CD4-positive, alpha-beta T cell treated with Interleukin-21 for 1 hour (primary cell): Measurements from ENCODE around the gene TNRC6A.
"Not testable (repeated sequence)": the region's sequence is repeated elsewhere in the genome, so short reads cannot be mapped to it uniquely, and the experiment has no call there.

Source experiments
- DNase-seq: peaks from one replicate; pipeline ENCODE4 v3.0.0-alpha.2; 2020

TNRC6A gene

DNA sequence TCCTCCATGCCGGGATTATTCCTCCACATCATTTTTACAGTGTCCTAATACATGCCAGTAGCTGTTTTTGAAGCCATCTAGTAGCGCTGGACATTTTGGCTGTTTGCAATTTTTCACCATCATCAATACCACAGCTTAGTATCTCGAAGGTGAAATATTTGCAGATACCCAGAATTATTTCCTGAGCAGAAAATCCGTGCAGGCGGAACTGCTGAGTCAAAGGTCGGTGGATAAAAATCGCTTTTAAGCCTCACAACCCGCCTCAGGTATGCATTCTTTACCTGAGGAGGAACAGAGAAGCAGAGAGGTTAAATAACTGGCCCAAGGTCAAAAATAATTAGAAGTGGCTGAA is 584 bp upstream of the TNRC6A start:
- DNase-seq = no peak

DNA sequence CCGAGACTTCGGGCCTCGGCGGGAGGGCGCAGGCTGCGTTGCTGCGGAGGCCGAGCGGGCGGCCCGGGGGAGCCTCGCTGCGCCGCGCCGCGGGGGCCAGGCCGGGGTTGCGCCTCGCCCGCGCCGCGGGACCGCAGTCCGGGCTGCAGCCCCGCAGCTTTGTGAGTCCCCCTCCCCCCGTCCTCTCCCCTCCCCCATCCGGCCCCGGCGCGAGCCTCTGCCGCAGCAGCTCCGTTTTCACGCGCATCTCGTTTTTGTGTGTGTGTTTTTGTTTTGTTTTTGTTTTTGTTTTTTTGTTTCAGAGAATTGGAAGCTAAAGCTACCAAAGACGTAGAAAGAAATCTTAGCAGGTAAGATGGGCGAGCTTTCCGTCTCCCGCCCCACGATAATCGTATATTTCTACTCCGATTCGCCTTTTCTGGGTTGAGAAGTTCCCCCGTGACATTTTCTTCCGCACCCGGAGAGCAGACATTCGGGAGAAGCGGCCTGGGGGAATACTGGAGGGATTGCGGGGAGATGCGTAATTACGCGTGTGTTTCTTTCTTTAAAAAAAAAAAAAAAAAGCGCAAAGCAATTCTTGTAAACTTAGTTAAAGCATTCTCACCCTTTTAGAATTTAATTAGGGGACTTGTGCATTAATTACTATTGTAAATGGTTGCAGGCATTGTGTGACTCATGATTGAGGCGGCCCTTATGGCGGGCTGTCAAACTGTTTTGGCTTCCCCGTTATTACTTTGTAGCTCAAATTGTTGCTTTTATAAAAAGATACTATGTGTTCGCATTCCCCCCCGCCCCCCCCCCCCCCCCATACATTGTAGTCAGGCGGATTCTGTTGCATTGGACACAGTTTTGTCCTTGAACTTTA is 732 bp downstream of the TNRC6A start:
- peak; percentile 34 for DNase-seq

DNA sequence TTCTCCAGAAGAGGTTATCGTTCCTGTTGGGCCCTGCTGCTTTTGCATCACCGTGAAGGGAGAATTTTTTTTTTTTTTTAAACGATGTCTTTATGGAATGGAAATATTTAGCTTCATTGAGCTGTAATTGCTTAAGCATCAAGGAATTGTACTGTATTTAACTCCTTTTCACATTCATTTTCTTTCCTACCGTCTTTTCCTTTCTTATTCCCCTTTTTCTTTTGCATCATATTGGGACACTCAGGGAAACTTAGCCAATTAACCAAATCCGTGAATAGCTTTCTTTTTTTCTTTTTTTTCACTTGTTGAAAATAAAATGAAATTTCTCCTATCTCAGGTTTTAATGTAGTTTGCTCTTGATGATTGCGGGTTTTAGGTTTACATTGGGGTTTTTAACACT is 1.5 kb downstream of the TNRC6A start:
- no peak for DNase-seq

DNA sequence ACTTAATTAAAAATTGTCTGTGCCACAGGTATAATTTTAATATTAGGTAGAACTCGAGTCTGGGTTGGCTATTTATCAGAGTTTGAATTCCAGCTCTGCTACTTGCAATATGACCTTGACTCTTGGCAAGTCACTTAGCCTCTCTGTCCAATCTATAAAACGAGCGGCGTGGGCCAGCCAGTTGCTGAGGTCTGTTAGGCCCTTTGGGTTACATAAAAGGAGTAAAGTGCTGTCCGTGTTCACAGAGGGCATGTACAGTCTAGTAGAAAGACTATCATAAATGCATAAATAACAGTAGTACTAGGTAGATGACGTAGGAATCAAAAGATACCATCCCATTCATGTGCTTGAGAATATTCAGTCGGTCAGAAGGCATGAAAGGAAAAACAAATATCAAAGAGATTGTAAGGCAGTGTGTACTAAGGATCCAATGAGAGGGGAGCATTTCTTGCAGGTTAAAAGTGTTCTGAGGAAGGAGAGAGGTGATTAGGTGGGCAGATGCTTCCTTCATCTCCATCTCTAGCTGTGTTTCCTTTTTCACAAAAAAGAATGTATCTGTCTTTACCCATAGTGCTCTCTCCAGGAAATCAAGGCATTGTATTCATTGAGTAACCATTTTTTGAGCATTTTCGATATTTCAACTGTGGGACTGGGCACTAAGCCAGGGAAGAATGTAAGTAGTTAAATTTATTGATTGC is 2.4 kb downstream of the TNRC6A start:
- DNase-seq = no peak

DNA sequence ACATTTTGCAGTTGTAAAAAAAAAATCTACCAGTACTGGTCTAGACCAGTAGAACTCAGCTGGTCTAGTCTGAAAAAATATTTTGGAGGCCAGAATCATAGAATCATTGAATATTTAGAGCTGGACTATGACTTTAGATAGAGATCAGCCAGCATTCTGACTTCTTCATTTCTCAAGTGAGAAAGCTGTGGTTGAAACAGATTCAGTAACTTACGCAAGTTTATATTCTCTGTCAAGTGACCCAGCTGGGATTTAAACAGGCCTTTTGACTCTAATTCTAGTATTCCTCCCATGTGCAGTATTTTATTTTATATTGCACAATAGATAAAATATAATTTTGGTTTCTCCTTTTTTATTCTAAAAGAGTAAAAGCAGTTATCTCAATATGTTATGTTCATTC is 4.9 kb downstream of the TNRC6A start:
- DNase-seq = no peak

DNA sequence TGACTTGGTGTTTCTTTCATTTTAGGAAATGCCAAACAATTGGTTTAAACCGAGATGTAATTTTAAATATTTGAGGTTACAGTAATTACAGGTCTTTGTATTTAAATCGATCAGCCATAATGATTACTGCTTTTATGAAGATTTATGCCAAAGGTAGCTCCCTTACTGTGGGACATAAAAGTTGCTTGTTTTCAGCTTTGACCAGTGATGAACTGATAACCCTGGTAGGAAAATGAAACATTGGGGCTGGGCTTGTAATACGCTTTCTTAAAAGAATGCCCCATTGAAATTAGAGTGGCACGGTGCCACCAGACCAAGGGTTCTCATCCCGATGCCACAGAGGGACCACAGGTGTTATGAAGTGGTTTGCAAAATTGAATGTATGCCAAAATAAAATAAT is 7.3 kb downstream of the TNRC6A start:
- DNase-seq = no peak

DNA sequence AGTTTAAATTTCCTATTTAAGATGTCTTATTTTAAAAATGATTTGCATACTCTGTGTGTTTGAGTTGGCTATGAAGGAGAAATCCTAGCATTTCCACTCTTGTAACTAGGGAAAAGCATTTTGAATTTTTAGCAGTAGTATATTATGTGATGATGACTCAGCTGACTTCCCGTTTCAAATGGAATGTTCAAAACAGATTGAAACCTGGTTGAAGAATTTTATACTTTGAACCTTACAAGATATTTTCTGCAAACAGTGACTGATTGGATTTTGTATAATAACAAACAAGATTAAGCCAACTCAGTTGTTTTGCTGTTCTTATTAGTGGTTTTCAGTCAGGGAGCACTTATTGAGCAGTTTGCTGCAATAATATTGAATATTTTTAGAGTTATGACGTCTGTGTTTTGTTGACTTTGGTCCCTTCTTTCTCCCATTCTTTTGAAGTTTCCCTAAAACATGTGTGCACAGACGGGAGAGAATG is 8.0 kb downstream of the TNRC6A start:
- no peak for DNase-seq

DNA sequence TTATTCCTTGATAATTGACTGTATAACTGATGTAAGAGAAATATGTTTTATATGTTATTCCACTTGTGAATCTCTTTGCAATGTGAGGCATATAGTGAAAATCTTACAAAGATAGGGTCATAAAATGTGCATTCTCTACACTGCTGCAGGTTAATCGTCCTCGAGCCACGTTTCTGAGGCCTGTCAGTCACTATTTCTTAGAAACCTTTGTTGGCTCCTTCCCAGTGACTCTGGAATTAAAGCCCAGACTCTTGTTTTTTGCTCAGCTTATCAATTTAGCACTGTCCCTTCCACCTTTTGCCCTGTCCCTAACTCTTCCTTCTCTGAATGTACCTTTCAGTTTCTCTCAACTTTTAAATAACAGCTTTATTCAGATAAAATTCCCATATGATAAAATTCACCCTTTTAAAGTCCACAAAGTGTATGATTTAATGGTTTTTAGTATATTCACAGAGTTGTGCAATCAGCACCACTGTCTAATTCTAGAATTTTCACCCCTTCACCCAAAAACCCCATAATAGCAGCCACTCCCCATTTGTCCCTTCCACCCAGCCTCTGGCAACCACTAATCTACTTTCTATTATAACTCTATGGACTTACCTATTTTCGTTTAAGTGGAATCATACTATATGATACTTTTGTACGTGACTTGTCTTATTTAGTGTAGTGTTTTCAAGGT is 8.6 kb downstream of the TNRC6A start:
- DNase-seq = no peak

DNA sequence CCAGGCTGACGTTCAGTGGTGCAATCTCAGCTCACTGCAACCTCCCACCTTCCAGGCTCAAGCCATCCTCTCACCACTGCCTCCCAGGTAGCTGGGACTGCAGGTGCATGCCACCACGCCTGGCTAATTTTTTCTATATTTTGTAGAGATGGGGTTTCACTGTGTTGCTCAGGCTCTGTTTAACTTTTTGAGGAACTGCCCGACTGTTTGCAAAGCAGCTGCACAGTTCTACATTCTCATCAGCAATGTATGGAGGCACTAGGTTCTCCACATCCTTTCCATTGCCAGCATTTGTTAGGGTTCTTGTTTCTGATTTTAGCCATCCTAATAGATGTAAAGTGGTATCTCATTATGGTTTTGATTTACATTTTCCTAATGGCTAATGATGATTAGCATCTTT is 9.4 kb downstream of the TNRC6A start:
- DNase-seq = no peak

DNA sequence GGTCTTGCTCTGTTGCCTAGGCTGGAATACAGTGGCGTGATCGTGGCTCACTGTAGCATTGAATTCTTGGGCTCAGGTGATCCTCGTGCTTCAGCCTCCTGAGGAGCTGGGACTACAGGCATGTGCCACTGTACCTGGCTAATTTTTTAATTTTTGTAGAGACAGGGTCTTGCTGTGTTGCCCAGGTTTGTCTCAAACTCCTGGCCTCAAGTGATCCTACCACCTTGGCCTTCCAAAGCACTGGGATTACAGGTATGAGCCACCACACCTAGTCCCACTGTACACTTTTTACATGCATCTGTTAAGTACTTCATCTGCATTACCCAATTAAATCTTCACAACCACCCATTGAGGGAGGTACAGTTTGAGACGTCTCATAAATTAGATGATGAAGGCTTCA is 12.4 kb downstream of the TNRC6A start:
- DNase-seq = no peak

DNA sequence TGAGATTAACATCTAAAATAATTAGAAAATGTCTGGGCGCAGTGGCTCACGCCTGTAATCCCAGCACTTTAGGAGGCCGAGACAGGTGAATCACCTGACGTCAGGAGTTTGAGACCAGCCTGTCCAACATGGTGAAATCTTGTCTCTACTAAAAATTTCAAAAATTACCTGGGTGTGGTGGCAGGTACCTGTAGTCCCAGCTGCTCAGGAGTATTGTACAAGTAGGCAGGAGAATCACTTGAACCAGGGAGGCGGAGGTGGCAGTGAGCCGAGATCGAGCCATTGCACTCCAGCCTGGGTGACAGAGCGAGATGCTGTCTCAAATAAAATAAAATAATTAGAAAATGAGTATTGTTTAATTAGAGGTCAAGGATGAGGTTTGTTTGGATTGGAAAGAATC is 13.2 kb downstream of the TNRC6A start:
- DNase-seq = not testable (repeated sequence)

DNA sequence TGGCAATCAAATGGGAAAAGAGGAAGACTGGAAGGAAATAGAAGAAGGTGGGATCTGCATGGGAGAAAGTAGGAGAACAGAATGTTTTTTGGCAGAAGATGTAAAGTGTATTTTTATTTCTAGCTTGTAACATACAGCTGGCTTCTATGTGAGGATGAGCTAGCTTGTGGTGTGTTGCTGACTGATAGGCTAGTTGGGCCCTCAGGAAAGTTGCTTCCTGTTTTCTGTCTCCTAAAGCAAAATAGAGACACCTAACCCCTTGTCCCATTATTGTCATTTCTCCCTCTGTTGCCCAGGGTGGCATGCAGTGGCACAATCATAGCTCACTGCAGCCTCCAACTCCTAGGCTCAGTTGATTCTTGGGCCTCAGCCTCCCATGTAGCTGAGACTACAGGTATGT is 15.9 kb downstream of the TNRC6A start:
- DNase-seq = no peak

DNA sequence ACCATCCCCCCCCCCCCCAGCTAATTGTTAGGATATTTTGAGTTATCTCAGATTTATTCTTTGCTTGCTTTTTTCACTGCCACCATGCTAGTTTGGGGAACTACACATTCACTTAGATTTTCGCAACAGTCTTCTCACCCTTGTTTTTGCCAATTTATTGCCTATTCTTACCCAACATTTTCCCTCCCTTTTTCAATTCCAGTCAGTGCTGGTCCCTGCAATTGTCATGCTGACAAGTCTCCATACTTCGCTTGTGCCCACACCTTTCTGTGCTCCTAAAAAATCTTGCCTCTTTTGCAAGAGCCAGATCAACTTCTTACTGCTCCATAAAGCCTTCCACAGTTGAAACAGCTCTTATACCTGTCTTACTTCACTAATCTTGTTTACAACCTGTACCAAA is 16.3 kb downstream of the TNRC6A start:
- no peak for DNase-seq

DNA sequence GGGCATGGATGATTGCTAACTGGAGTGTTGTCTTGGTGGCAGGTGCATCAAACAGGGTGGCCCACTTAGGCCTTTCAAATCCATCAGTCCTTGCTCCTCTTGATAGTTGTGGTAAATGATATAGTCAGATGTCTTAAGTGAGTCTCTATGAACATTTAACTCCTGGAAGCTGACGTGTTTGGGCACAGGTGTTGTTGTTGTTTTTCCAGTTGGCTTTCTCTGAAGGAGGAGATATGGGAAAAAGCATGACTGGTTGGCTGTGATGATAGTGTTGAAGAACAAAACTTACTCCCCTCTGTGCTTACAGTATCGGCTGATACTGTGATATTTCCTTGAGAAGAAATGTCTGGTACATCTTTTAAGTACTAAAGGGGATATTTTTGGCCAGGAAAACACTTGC is 18.0 kb downstream of the TNRC6A start:
- DNase-seq = no peak

DNA sequence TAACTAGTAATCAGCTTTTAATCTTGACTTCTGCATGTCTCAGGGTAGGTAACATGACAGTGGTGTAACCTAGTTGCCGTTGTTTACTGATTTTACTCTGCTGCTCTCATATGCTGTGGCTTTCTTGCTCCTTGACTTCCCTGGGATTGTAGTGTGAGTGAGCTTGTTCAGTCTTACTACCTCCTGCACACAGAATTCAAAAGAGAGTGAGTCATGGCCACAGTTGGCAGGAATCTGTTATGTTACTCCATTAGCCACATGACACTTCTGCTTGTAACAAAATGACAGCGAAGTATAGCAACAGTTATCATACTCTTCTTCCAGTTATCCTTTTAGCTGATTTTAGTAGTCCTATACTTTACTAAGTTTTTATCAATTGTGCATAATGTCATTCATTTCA is 18.8 kb downstream of the TNRC6A start:
- no peak for DNase-seq

DNA sequence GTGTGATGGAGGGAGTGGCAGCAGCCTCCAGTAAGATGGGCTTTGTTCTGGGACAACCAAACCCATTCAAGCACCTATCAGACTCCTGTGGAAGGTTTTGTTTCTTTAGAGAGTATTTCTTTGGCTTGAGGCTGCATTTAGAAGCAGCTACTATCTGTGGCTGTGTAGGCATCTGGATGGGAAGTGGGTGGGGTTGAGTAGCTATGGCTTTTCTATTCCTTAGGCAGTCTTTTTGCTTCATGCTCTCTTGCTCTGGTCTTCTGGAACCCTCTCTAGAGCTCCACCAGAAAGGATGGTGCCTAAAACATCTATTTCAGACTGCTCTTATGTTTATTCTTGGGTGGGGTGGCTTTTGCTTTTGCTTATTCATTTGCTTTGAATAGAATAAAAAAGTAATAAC is 19.9 kb downstream of the TNRC6A start:
- DNase-seq = no peak

DNA sequence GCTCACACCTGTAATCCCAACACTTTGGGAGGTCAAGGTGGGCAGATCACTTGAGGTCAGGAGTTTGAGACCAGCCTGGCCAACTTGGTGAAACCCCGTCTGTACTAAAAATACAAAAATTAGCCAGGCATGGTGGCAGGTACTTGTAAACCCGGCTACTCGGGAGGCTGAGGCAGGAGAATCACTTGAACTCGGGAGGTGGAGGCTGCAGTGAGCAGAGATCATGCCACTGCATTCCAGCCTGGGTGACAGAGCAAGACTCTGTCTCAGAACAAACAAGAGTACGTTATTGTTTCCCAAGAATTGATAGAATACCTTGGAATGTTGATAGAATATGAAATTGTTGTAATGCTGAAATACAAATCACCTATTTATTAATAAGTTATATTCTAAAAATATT is 20.4 kb downstream of the TNRC6A start:
- not testable (repeated sequence) for DNase-seq

DNA sequence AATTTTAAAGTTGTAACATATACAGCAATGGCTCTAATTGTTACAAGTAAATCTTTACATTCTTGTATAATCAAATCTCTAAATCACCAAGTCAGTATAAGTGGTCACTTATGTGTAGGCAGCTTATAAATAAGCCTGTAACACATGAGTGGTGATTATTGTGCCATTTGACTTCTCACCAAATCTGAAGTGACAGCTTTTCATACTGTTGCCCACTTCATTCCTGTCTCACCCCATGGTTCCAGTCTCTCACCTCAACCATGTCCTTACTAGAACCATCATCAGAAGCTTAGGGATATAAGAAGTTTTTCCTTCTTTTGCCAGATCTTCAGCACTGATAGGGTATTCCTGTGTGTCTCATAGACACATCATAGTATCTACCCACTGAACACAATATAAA is 23.5 kb downstream of the TNRC6A start:
- no peak for DNase-seq

DNA sequence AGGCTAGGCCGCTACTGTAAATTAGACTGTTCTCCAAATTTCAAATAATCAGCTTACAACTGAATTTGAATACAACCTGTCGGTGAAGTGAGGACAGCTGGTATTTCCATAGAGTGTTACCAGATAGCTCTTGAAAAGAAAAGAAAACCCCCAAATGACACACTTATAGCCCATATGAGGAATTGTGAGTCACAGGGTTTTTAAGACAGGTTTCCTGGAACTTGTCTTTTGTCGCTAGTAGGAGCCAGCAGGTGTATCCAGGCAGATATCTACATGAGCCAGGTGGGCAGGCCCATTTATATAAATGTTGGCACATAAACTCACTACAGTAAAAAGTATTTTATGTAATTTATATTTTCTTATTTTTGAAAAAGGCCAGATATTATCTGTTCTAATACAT is 24.0 kb downstream of the TNRC6A start:
- no peak for DNase-seq

DNA sequence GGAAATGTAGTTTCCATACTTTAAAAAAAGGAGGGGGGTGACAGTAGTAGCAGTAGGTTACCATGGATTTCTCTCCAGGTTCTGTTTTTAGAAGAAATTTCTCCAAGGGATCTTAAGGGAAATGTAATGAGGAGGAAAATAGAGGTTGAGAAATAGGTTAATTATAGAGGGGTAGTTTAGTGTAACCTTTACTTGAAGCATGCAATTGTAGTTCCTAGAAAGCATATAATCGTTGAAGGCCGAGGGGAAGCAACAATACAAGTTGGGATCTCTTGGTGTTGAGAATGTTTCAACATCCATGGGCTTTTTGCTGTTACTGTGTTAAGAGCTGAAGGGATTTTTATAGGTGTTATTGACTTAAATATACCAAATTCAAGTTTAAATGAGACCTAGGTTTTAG is 25.1 kb downstream of the TNRC6A start:
- DNase-seq = no peak

DNA sequence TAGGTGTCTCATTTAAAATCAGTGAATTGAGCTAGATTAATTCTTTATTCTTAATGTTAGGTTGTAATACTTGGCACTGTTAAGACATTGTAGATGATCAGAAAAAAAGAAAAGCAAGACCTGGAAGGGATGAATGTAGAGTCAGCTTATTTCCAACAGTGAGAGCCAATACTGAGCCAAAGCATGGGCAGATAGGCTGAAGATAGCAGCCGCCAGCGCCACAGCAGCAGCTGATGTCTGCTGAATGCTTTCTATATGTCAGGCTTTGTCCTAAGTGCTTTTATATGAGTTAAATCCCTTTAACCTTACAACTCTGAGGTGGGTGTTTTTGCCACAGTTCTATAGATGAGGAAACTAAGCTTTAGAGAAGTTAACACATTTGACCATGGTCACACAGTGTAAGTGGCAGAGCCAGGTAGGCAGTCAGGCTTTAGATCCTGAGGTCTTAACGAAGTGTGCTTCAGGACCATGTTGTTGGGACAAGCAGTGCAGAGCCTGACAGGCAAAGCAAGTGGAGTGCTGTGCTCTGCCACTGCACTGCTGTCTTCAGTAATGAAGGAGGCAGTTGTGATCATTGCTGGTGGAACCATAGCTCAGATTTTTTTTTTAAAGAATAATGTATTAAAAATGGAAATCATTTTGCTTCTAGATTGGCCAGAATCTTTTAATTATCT is 25.9 kb downstream of the TNRC6A start:
- no peak for DNase-seq

DNA sequence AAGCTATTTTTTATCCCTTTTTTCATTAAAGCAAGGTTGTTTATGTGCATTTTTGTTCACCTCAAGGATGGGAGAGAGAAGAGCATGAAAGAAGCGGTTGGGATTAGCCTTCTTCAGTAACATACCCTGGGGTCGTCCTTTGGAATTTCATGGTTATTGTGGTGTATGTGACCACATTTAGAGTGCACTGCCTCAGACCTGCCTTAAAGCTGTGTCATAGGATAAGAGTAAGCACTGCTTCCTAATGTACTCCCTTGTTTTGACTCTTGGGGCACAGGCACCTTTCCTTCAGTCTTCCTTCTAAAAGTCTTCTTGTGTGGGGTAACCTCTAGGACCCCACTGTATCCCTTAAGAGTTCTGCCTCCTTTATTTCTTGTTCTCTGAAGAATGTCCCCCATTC is 28.9 kb downstream of the TNRC6A start:
- no peak for DNase-seq

DNA sequence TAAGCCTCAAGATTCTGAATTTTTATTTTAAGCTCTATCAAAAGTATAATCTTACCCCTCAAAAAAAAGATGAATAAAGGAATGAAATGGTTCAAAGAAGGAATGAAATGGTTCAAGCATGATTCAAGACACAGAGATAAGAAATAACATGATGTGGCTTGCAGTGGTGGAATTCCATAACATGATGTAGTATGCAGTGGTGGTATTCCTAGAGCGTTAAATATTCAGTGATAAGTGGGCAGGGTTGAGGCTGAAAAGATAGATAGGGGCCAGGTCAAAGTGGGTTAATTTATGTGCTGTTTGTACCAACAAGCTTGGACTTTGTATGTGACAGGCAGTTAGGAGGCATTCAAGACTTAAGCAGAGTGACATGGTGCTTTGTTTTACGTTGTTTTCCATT is 29.6 kb downstream of the TNRC6A start:
- no peak for DNase-seq
